GM19463 (cell line): ENCODE results near the gene SCAP.
"Not testable (repeated sequence)": the region's sequence is repeated elsewhere in the genome, so short reads cannot be mapped to it uniquely, and the experiment has no call there.

ENCODE experiments used
- ATAC-seq: cut with Tn5 transposase; IDR thresholded peaks from one replicate; pipeline ENCODE4 v1.9.1; 2021; ENCODE audit warnings: mild to moderate bottlenecking, moderate library complexity; ENCODE audit not compliant: unreplicated experiment

Gene SCAP

GRCh38 chr3:47481763-47482162 is 6.0 kb upstream of the SCAP start:
- ATAC-seq: not testable (repeated sequence)

GRCh38 chr3:47480267-47480666 is 4.5 kb upstream of the SCAP start:
- not testable (repeated sequence) for ATAC-seq

- no peak for ATAC-seq
Measured at GRCh38 chr3:47479826-47480160, 4.1 kb upstream of the SCAP start.

- no peak for ATAC-seq
Measured at GRCh38 chr3:47478022-47478421, 2.3 kb upstream of the SCAP start.

- ATAC-seq: no peak
Measured at GRCh38 chr3:47476644-47477199, 981 bp upstream of the SCAP start.

GRCh38 chr3:47476330-47476626 is 537 bp upstream of the SCAP start:
- no peak for ATAC-seq

GRCh38 chr3:47475029-47475569 is 642 bp downstream of the SCAP start:
- ATAC-seq: no peak

- no peak for ATAC-seq
Measured at GRCh38 chr3:47473391-47473790, 2.4 kb downstream of the SCAP start.

- no peak for ATAC-seq
Measured at GRCh38 chr3:47469616-47470015, 6.1 kb downstream of the SCAP start.

GRCh38 chr3:47468315-47468714 is 7.4 kb downstream of the SCAP start:
- ATAC-seq: not testable (repeated sequence)

GRCh38 chr3:47464588-47464987 is 11.2 kb downstream of the SCAP start:
- ATAC-seq: no peak

GRCh38 chr3:47459534-47460085 is 16.1 kb downstream of the SCAP start:
- not testable (repeated sequence) for ATAC-seq

- ATAC-seq: no peak
Measured at GRCh38 chr3:47456984-47457383, 18.8 kb downstream of the SCAP start.

- no peak for ATAC-seq
Measured at GRCh38 chr3:47455806-47456452, 19.8 kb downstream of the SCAP start.

- no peak for ATAC-seq
Measured at GRCh38 chr3:47452453-47453215, 23.1 kb downstream of the SCAP start.

- ATAC-seq: no peak
Measured at GRCh38 chr3:47444103-47444502, 31.6 kb downstream of the SCAP start.

- ATAC-seq: no peak
Measured at GRCh38 chr3:47443611-47443995, 32.1 kb downstream of the SCAP start.

GRCh38 chr3:47441796-47442551 is 33.8 kb downstream of the SCAP start:
- ATAC-seq: no peak

- ATAC-seq: no peak
Measured at GRCh38 chr3:47440131-47440530, 35.6 kb downstream of the SCAP start.

GRCh38 chr3:47436180-47436579 is 39.6 kb downstream of the SCAP start:
- no peak for ATAC-seq

- ATAC-seq: no peak
Measured at GRCh38 chr3:47434849-47435248, 40.9 kb downstream of the SCAP start.
